GM12873 (cell line): ENCODE data around the gene WDR45B.

Experiments used
- TF ChIP-seq, protein P1 (sequence below): IDR thresholded peaks from 2 replicates; pipeline ENCODE4 v1.5.1; 2012; ENCODE audit warnings: low read depth, mild to moderate bottlenecking, moderate library complexity, low read length, control low read depth; ENCODE audit not compliant: insufficient read depth; ENCODE audit errors: missing control alignments

WDR45B gene

GRCh38 chr17:82691714-82692113, 43.5 kb upstream of the WDR45B start:
- TF ChIP-seq, protein P1, sequence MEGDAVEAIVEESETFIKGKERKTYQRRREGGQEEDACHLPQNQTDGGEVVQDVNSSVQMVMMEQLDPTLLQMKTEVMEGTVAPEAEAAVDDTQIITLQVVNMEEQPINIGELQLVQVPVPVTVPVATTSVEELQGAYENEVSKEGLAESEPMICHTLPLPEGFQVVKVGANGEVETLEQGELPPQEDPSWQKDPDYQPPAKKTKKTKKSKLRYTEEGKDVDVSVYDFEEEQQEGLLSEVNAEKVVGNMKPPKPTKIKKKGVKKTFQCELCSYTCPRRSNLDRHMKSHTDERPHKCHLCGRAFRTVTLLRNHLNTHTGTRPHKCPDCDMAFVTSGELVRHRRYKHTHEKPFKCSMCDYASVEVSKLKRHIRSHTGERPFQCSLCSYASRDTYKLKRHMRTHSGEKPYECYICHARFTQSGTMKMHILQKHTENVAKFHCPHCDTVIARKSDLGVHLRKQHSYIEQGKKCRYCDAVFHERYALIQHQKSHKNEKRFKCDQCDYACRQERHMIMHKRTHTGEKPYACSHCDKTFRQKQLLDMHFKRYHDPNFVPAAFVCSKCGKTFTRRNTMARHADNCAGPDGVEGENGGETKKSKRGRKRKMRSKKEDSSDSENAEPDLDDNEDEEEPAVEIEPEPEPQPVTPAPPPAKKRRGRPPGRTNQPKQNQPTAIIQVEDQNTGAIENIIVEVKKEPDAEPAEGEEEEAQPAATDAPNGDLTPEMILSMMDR = no peak

DNA sequence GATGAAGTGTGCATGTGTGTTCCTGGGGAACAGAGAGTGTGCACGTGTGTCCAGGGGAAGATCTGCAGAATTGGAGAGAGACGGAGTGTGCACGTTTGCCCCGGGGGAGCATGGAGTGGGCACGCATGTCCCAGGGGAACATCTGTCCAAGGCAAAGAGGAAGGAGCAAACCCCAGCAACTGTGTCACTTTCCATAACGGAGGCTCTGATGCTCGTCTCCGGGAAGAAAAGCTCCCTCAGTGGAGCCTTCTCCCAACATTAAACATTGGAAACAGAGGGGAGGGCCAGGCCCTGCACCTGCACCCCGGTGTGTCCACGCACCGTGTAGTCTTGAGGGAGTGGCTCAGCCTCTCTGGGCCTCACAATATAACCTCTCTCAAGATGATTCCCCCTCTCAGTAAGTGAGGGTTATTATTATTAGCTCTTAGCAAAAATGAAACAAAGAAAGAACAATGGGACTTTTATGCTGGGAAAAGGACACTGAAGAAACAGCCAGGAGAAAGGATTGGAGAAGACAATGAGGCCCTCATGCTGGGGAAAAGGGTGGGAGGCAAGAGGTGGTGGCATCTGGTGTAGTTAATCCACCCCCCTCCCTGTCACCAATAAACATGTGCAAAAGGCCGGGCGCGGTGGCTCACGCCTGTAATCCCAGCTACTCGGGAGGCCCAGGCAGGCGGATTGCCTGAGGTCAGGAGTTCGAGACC, 42.7 kb upstream of the WDR45B start:
- TF ChIP-seq, protein P1 = no peak

GRCh38 chr17:82689077-82689476, 40.8 kb upstream of the WDR45B start:
- TF ChIP-seq, protein P1 = no peak

DNA sequence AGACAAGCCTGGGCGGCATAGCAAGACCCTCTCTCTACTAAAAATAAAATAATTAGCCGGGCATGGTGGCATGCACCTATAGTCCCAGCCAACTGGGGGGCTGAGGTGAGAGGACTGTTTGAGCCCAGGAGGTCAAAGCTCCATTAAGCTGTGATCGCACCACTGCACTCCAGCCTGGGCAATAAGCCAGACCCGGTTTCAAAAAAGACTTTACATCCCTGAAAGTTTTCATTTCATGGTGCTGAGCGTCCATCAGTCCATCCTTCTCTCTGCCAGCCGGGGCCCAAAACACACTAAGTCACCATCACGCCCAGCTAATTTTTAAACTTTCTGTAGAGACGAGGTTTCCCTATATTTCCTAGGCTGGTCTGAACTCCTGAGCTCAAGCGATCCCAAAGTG, 39.6 kb upstream of the WDR45B start:
- TF ChIP-seq, protein P1 = no peak

GRCh38 chr17:82687375-82687861, 39.2 kb upstream of the WDR45B start:
- TF ChIP-seq, protein P1 = no peak

- TF ChIP-seq, protein P1 = no peak
Measured at GRCh38 chr17:82686366-82687324, 38.4 kb upstream of the WDR45B start.

- TF ChIP-seq, protein P1 = no peak
Measured at GRCh38 chr17:82685291-82685690, 37.0 kb upstream of the WDR45B start.
